ENCODE data around the gene MGARP. TPM values are rescaled to one million over a fixed set of nuclear protein-coding genes. Genes with fewer than 3 reads are reported as not detected.

Gene MGARP
- total and polyA plus RNA-seq, 9 of the 15 experiments (the other 6 are each of a cell fraction or from before 2014, with no cell fraction given): 0.11 to 0.45 (median 0.23) TPM; not detected in 4

GRCh38 chr4:139266583-139267257 is 13.3 kb downstream of the MGARP start (continued):
- TF ChIP-seq MGA (IDR thresholded peaks at IDR 0.05): peak; percentile 34; the same call in 1 of the 2 replicates
- peak; percentile 80 for TF ChIP-seq KLF16 (IDR thresholded peaks at IDR 0.05)
- TF ChIP-seq, protein P1, sequence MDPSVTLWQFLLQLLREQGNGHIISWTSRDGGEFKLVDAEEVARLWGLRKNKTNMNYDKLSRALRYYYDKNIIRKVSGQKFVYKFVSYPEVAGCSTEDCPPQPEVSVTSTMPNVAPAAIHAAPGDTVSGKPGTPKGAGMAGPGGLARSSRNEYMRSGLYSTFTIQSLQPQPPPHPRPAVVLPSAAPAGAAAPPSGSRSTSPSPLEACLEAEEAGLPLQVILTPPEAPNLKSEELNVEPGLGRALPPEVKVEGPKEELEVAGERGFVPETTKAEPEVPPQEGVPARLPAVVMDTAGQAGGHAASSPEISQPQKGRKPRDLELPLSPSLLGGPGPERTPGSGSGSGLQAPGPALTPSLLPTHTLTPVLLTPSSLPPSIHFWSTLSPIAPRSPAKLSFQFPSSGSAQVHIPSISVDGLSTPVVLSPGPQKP (CRISPR knock-in tag; IDR thresholded peaks at IDR 0.05): no peak
- TF ChIP-seq ZNF347 (CRISPR knock-in tag; IDR thresholded peaks at IDR 0.05; ENCODE audit: low read depth): no peak
- no peak for TF ChIP-seq HOXB6 (CRISPR knock-in tag; IDR thresholded peaks at IDR 0.05; ENCODE audit: borderline replicate concordance)
- TF ChIP-seq IRF9 (tag; IDR thresholded peaks at IDR 0.05): no peak
- TF ChIP-seq GABPA (tag; conservative IDR thresholded peaks at IDR 0.05; ENCODE audit: low read depth): peak; percentile 74

Measured in K562 (cell line).